AG09309 (cell line): ENCODE results near the gene HELZ.

Experiments used
- DNase-seq: peaks from one replicate; pipeline ENCODE4 v3.0.0-alpha.2; 2010; ENCODE audit warnings: low read depth
- H3K4me3 ChIP-seq: 2 replicates; pipeline ENCODE4 v1.5.1; 2011; ENCODE audit warnings: mild to moderate bottlenecking, low read depth, low read length, moderate library complexity; ENCODE audit not compliant: control insufficient read depth
- CTCF ChIP-seq: IDR thresholded peaks from 2 replicates; pipeline ENCODE4 v1.5.1; 2011; ENCODE audit warnings: mild to moderate bottlenecking, low read depth, low read length, inconsistent platforms; ENCODE audit not compliant: insufficient read depth, control insufficient read depth; ENCODE audit errors: missing control alignments

The HELZ gene

GRCh38 chr17:67194134-67194533 is 50.9 kb downstream of the HELZ start:
- no peak for DNase-seq
- H3K4me3 ChIP-seq: no peak overlapping the region
- no peak for TF ChIP-seq CTCF

- H3K4me3 ChIP-seq: no peak overlapping the region
- no peak for DNase-seq
- TF ChIP-seq CTCF: no peak
Measured at GRCh38 chr17:67187927-67188326, 57.1 kb downstream of the HELZ start.

- TF ChIP-seq CTCF: no peak
- no peak overlapping the region for H3K4me3 ChIP-seq
- no peak for DNase-seq
Measured at GRCh38 chr17:67186782-67187181, 58.2 kb downstream of the HELZ start.

GRCh38 chr17:67183531-67183930 is 61.5 kb downstream of the HELZ start:
- TF ChIP-seq CTCF: no peak
- no peak for DNase-seq
- no peak overlapping the region for H3K4me3 ChIP-seq

- H3K4me3 ChIP-seq: no peak overlapping the region
- no peak for DNase-seq
- TF ChIP-seq CTCF: no peak
Measured at GRCh38 chr17:67181825-67182224, 63.2 kb downstream of the HELZ start.

- no peak overlapping the region for H3K4me3 ChIP-seq
- no peak for DNase-seq
- no peak for TF ChIP-seq CTCF
Measured at GRCh38 chr17:67180275-67180674, 64.7 kb downstream of the HELZ start.

- no peak for DNase-seq
- H3K4me3 ChIP-seq: no peak overlapping the region
- no peak for TF ChIP-seq CTCF
Measured at GRCh38 chr17:67178555-67178954, 66.4 kb downstream of the HELZ start.
